PFSK-1 (cell line): ENCODE data around the gene CCRL2.

Source experiments
- FOXP2 ChIP-seq: optimal IDR thresholded peaks from 2 replicates; pipeline ENCODE3; 2011; ENCODE audit warnings: borderline replicate concordance, control low read depth, inconsistent platforms; ENCODE audit not compliant: insufficient read depth; ENCODE audit errors: extremely low read length, extremely low read depth
- POLR2AphosphoS5 ChIP-seq: IDR thresholded peaks from 2 replicates; pipeline ENCODE4 v1.6.1; 2012; ENCODE audit warnings: low read depth, mild to moderate bottlenecking, control low read depth, low read length, moderate library complexity
- REST ChIP-seq, 2 experiments: IDR thresholded peaks; 2 replicates each; pipeline versions ENCODE4 v1.6.1 to v1.8.0; 2011 to 2012; ENCODE audit warnings: low read depth in 2 of 2, low read length in 2 of 2, control low read depth in 1 of 2, inconsistent platforms in 1 of 2, mild to moderate bottlenecking in 1 of 2, moderate library complexity in 1 of 2; ENCODE audit not compliant: insufficient read depth in 1 of 2
- SIN3A ChIP-seq: IDR thresholded peaks from 2 replicates; pipeline ENCODE4 v1.6.1; 2012; ENCODE audit warnings: mild to moderate bottlenecking, low read length, moderate library complexity, borderline replicate concordance; ENCODE audit not compliant: insufficient read depth
- TAF1 ChIP-seq: IDR thresholded peaks from 2 replicates; pipeline ENCODE4 v1.6.1; 2012; ENCODE audit warnings: low read length, control low read depth, borderline replicate concordance; ENCODE audit not compliant: insufficient read depth

The CCRL2 gene

DNA sequence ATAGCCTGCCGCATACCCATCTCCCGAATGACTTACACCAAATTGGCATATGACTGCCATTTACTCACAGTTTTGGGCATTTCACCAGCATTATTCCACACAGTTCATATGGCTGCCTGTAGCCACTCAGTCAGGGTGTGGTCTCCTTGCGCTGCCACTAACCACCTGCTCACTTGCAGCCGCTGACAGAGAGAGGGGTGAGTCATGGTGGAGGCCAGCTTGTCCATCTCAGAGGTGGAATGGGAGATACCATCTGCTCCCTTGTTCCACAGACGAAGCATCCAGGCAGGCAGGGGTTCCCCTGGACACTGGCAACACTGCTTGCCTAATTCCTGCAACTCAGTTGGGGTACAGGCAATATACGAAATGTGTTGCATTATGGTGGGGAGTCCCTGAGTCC lies 15.6 kb downstream of the CCRL2 start:
- no peak for TF ChIP-seq FOXP2
- TF ChIP-seq POLR2AphosphoS5 = no peak
- TF ChIP-seq TAF1 = no peak
- TF ChIP-seq REST (IDR thresholded peaks at IDR 0.05; ENCODE audit: insufficient read depth in 1 of 2, low read depth in 2 of 2, low read length in 2 of 2) = no peak
- no peak for TF ChIP-seq SIN3A

- TF ChIP-seq POLR2AphosphoS5 = no peak
Observed at GRCh38 chr3:46423588-46423987, 16.5 kb downstream of the CCRL2 start.

DNA sequence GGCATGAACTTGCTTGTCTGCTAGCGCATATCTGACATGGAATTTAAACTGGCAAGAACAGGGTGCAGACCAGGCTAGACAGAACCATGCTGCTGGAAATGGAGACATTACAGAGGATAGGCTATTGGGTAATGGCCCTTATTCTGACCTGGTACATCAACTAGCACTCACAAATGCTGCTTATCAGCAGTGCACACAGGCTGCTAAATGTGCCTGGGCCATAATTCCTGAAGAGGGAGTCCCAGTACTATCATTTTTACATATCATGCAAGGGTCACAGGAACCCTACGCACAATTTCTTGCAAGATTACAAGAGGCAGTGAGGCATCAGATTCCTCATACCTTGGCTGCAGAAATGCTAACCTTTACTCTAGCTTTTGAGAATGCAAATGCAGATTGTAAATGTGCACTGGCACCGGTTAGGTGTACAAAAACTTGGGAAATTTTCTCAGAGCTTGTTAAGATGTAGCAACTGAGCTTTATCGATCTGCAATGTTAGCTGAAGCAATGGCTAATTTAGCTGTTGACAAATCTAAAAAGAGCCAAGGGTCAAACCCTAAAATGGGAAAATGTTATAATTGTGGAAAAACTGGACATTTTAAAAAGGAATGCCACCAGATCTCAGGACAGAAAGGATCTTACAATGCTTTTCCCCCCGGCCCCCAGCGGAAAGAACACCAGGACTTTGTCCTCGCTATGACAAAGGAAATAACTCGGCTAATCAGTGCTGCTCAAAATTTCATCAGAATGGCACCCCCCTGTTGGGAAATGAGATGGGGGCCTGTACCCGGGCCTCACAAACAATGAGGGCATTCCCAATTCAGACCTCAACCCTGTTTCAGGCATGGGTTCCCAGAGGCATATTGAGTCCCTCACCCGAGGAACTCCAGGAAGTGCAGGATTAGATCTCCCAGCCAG lies 21.1 kb downstream of the CCRL2 start:
- no peak for TF ChIP-seq REST (IDR thresholded peaks at IDR 0.05; ENCODE audit: insufficient read depth in 1 of 2, low read depth in 2 of 2, low read length in 2 of 2)
- no peak for TF ChIP-seq TAF1
- TF ChIP-seq POLR2AphosphoS5 = no peak
- no peak for TF ChIP-seq FOXP2
- no peak for TF ChIP-seq SIN3A

GRCh38 chr3:46429250-46429649 lies 22.2 kb downstream of the CCRL2 start:
- TF ChIP-seq TAF1 (no peak), SIN3A (no peak), REST (IDR thresholded peaks at IDR 0.05; ENCODE audit: insufficient read depth in 1 of 2, low read depth in 2 of 2, low read length in 2 of 2) (no peak), FOXP2 (no peak), POLR2AphosphoS5 (no peak)

GRCh38 chr3:46429671-46430070 lies 22.6 kb downstream of the CCRL2 start:
- TF ChIP-seq FOXP2 = no peak

GRCh38 chr3:46433841-46434240 lies 26.8 kb downstream of the CCRL2 start:
- TF ChIP-seq REST (IDR thresholded peaks at IDR 0.05; ENCODE audit: insufficient read depth in 1 of 2, low read depth in 2 of 2, low read length in 2 of 2) = no peak
- TF ChIP-seq FOXP2 = no peak
